ENCODE results near the gene JMJD4.

Gene JMJD4, protein sequence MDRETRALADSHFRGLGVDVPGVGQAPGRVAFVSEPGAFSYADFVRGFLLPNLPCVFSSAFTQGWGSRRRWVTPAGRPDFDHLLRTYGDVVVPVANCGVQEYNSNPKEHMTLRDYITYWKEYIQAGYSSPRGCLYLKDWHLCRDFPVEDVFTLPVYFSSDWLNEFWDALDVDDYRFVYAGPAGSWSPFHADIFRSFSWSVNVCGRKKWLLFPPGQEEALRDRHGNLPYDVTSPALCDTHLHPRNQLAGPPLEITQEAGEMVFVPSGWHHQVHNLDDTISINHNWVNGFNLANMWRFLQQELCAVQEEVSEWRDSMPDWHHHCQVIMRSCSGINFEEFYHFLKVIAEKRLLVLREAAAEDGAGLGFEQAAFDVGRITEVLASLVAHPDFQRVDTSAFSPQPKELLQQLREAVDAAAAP

GRCh38 chr1:227734856-227735538, at the start of gene JMJD4, which contains the start of gene SNAP47:
Gene JMJD4 (minus strand): TSS chr1:227735302. CDS start chr1:227735273, 29 bp downstream.
Gene SNAP47 (plus strand): TSS chr1:227735435. CDS start chr1:227747737, 12,302 bp downstream.
- DNase-seq (ENCODE audit: extremely low spot score, insufficient read length, low read depth) (peak; percentile 90), FAIRE-seq (peak; percentile 90)

DNA sequence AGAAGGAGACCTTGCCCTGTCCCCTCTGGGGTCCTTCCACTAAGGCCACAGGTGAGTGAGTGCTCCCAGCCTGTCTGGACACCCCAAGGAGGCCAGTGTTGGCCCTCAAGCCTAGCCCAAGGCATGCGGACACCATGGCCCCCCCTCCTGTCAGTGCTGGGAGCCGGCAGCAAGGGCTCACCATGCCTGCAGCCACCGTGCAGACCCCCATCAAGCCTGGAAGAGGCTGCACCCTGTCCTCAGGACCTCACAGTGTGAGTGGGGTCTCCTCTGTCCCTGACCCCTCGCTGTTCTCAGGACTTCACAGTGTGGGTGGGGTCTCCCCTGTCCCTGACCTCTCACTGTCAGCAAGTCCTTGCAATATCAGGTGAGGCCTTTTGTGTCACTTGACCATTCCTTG, 47.1 kb upstream of the JMJD4 start:
- FAIRE-seq: no peak

GRCh38 chr1:227781314-227781930, 46.3 kb upstream of the JMJD4 start:
- DNase-seq (ENCODE audit: extremely low spot score, insufficient read length, low read depth) (no peak), FAIRE-seq (no peak)

More for the DNA sequence above, 47.1 kb upstream of the JMJD4 start:
- no peak for DNase-seq (ENCODE audit: extremely low spot score, insufficient read length, low read depth)

DNA sequence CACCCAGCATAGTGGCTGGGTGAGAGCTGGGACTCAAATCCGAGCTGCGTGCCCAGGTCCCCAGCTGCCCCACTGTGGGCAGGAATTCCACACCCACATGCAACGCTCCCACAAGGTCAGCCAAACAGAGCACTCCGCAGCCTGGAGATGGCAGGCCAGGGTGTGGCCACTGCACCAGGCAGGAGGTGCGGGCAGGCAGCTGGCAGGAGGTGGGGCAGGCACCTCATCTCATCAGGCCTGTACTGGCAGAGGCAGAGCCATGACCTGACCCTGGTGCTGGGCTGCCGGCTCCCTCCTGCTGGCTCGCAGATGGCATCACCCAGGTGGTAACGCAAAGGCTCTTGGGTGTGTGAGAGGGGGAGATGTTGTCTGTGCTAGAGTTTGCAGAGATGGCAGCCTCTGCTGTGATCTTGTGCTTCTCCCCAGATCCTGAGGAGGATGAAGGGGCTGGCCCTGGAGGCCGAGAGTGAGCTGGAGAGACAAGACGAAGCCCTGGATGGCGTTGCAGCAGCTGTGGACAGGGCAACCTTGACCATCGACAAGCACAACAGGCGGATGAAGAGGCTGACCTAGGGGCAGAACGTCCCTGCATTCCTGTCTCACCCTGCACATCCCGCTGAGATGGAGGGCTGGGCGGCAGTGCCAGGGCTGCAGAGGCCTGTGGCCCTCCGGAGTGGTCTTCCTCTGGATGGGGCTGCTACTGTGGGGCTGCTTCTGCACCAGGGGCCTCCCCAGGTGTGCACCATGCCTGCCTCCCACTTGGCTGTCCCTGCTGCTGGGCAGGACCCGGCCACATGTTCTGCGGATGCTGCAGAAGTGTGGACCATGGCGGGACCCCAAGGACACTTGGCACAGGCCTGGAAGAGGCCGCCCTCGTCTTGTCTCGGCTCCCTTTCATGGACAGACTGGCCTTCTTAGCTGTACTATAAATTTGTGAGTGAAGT, 45.3 kb upstream of the JMJD4 start:
- FAIRE-seq (no peak), DNase-seq (ENCODE audit: extremely low spot score, insufficient read length, low read depth) (no peak)

- FAIRE-seq: no peak
- no peak for DNase-seq (ENCODE audit: extremely low spot score, insufficient read length, low read depth)
Measured at GRCh38 chr1:227779685-227780084, 44.6 kb upstream of the JMJD4 start.

- no peak for FAIRE-seq
- no peak for DNase-seq (ENCODE audit: extremely low spot score, insufficient read length, low read depth)
Measured at GRCh38 chr1:227779021-227779441, 43.9 kb upstream of the JMJD4 start.

DNA sequence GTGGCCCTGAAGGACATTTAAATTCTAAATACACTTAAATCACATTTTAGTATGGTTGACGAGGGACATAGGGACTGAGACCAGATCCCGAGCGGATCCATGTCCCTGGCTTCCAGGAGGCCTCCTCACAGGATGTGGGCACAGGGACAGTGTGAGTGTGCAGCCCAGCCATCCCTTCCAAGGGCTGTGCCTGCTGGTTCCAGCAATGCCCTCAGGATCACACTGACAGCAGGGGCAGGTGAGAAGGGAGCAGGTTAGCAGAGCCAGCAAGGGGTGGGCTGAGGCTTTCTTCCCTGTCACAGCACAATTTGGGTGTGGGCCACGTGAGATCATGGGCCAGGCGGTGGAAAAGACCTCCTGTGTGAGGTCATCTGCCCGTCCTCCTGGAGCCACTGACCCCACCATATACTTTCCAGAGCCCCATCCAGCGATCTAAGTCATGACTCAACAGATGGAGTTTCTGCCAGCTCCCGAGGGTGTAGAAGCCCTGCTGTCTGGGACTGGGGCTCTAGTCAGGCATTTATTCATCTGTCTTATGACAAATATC, 43.4 kb upstream of the JMJD4 start:
- DNase-seq (ENCODE audit: extremely low spot score, insufficient read length, low read depth) (no peak), FAIRE-seq (no peak)

- no peak for DNase-seq (ENCODE audit: extremely low spot score, insufficient read length, low read depth)
- no peak for FAIRE-seq
Measured at GRCh38 chr1:227777646-227778045, 42.5 kb upstream of the JMJD4 start.

GRCh38 chr1:227777156-227777555, 42.1 kb upstream of the JMJD4 start:
- FAIRE-seq (no peak), DNase-seq (ENCODE audit: extremely low spot score, insufficient read length, low read depth) (no peak)

DNA sequence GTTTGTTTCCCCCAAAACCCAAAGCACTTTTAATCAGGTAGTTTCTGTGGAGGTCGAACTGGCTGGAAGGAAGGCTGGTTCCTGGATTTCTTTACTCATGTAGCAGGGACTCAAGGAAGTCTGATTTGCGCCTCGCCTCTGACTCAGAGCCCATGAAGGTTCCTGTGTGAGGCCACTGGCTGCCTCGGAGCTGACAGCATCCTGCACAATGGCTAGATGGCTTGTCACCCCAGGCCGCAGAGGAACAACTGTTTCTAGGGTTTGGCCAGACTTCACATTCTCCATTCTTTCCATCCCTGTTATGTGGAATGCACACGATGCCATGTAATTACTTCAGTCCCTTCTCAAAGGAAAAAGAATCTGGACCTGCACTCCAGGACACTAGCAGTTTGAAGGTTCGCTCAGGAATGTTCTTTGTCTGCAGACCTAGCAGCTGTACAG, 41.2 kb upstream of the JMJD4 start:
- no peak for DNase-seq (ENCODE audit: extremely low spot score, insufficient read length, low read depth)
- no peak for FAIRE-seq

GRCh38 chr1:227775841-227776240, 40.7 kb upstream of the JMJD4 start:
- DNase-seq (ENCODE audit: extremely low spot score, insufficient read length, low read depth): no peak
- FAIRE-seq: no peak

DNA sequence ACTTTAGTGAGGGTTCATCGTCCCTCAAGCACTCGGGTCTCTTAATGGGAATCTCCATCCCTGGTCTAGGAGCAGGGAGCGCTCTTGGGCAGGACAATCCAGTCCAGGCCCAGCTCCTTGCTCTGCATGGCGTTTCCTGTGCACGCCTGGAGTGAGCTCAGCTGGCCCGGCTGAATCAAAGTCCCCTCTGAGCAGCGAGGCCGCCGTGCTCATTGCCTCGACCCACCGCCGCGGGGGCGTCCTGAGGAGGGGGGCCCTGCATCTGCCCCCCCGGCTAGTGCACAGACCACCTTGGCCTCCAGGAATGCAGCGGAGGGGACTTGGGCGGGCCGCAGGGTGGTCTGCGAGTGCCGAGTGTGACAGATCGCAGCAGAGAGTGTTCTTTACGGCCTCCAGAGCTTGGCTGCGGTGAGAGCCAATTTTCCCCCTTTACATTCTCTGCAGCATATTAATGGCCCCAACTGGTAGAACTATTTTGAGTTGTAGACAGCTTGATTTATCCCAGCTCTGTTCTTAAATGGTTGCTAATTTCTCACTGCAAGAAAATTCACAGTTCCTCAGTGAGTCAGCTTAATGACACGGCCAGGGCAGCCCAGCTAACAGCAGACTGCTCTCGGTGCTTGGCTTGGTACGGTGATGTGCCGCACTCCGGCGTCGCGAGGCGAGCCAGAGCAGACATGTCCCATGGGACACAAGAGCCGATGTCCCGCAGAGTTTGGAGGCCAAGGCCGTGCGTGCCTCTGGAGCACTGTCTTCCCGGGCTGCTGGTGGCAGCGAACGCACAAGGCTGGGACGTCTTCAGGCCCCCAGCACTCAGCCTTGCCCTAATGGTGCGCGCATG, 39.9 kb upstream of the JMJD4 start:
- no peak for DNase-seq (ENCODE audit: extremely low spot score, insufficient read length, low read depth)
- FAIRE-seq: no peak

DNA sequence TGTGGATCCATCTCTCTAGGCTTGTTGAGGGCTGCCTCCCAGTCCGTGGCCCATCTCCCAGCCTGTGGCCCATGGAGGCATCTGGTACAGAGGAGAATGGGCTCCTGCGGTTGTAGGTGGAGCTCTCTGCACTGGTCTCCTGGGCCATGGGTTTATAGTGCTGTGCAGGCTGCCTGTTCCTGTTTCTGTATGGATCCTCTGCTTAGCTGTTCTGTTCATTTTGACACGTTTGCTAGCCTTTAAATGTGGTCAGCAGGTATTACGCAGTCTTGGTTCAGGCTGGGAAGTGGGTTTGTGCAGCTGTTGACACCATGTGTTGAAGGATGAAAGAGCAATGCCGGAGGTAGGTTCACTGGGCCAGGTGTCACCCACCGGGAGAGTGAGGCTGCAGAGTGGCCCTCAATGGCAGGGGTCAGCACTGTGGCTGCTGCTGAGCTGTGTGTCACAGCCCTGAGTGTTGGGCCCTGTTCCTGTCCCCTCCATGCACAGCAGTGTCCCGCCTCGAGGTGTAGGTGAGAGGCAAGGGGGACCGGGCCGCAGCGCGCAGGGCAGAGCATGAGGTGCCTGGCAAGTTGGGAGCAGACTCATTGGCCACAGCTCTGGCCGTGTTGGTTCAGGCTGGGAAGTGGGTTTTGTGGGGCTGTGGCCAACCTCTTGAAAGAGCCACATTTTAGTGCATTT, 39.1 kb upstream of the JMJD4 start:
- no peak for FAIRE-seq

DNA sequence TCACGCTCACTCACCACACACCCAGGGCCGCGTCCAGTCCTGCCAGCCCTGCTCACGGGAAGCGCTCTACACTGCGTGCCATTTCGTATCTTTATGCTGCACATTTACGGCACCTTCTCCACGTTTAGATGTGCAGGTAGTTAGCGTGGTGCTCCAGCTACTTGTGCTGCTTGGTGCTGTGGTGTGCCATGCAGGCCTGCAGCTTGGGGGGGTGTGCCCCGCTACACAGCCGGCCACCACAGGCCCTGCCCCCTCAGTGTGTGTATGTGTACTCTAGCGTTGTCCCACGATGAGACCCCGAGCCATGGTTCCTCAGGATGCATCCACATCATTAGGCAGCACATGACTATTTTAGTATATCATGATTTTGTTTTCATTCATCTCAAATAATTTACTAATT, 38.5 kb upstream of the JMJD4 start:
- DNase-seq (ENCODE audit: extremely low spot score, insufficient read length, low read depth) (no peak), FAIRE-seq (no peak)

More for the DNA sequence above, 39.1 kb upstream of the JMJD4 start:
- DNase-seq (ENCODE audit: extremely low spot score, insufficient read length, low read depth): no peak

DNA sequence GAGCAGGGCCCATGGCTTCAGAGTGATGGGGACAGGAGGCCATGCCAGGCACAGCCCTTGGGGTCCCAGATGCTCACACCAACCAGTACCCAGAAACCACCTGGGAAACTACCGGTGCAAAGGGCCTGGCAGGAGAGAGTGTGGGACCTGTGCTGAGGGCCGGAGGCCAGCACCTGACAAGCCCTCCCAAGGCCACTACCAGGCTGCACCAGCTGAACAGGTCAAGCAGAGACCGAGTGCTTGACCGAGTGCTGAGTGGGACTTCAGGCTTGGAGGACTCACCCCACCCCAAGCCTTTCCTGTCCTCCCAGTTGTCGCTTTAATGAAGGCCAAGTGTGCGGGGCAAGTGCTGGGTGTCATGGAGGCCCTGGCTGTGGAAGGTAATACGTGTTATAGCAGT, 36.7 kb upstream of the JMJD4 start:
- no peak for FAIRE-seq
- no peak for DNase-seq (ENCODE audit: extremely low spot score, insufficient read length, low read depth)

DNA sequence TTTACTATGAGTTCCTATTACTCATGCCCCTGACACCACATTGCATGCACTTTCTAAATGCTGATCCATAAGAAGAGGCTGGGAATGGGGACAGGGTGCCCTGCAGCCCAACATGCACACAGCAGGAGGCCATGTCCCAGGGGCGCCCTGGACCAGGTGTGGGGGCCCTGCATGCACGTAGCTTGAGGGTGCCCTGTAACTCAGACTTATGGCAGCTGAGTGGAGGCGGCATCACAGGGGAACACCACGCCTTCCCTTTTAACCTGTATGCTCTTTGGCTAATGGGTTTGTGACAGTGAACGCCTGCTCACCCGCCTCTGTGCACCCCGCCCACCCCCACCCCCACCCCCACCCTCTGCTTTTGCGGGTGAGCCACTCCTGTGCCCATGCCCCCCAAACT, 36.2 kb upstream of the JMJD4 start:
- FAIRE-seq (no peak), DNase-seq (ENCODE audit: extremely low spot score, insufficient read length, low read depth) (no peak)

DNA sequence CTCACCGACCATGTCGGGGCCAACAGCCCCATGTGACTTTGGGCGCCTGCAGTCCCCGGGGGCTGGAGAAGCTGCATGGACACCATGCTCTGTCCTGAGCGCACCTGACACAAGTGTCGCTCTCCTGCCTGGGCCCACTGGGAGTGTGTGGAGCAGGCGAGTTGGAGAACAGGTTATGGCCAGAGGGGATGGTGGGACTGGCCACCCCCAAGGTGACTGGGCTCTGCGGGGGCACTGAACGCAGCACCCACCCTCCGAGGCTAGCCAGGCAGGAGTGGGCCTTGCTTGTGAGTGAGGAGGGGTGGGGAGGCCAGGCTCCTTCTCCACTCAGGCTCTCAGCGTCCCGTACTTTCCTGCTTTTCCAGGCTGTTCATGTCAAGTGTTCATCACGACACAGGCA, 35.7 kb upstream of the JMJD4 start:
- DNase-seq (ENCODE audit: extremely low spot score, insufficient read length, low read depth) (no peak), FAIRE-seq (no peak)

GRCh38 chr1:227769936-227770494, 34.9 kb upstream of the JMJD4 start:
- no peak for DNase-seq (ENCODE audit: extremely low spot score, insufficient read length, low read depth)
- no peak for FAIRE-seq
